HUES48 (cell line): Measurements from ENCODE around the gene UBE2S.
"Not testable (repeated sequence)": the region's sequence is repeated elsewhere in the genome, so short reads cannot be mapped to it uniquely, and the experiment has no call there.

ENCODE experiments used
- H3K27ac ChIP-seq: one replicate; pipeline ENCODE4 v1.7.0; 2013; ENCODE audit warnings: low read depth, low read length, inconsistent platforms
- H3K27me3 ChIP-seq: 2 replicates; pipeline ENCODE4 v1.6.1; 2013; ENCODE audit warnings: mild to moderate bottlenecking, low read length; ENCODE audit not compliant: control insufficient read depth, insufficient read depth
- H3K36me3 ChIP-seq: 2 replicates; pipeline ENCODE4 v1.6.1; 2013; ENCODE audit warnings: low read length; ENCODE audit not compliant: control insufficient read depth, insufficient read depth
- H3K4me1 ChIP-seq: 2 replicates; pipeline ENCODE4 v1.6.1; 2013; ENCODE audit warnings: mild to moderate bottlenecking, low read length; ENCODE audit not compliant: control insufficient read depth, insufficient read depth
- H3K4me3 ChIP-seq: 2 replicates; pipeline ENCODE4 v1.5.1; 2013; ENCODE audit warnings: mild to moderate bottlenecking, low read depth, low read length
- H3K9ac ChIP-seq: 2 replicates; pipeline ENCODE4 v1.6.1; 2013; ENCODE audit warnings: mild to moderate bottlenecking, low read depth, low read length, moderate library complexity
- H3K9me3 ChIP-seq: 2 replicates; pipeline ENCODE4 v1.6.1; 2013; ENCODE audit warnings: low read length; ENCODE audit not compliant: control insufficient read depth, insufficient read depth

The UBE2S gene

DNA sequence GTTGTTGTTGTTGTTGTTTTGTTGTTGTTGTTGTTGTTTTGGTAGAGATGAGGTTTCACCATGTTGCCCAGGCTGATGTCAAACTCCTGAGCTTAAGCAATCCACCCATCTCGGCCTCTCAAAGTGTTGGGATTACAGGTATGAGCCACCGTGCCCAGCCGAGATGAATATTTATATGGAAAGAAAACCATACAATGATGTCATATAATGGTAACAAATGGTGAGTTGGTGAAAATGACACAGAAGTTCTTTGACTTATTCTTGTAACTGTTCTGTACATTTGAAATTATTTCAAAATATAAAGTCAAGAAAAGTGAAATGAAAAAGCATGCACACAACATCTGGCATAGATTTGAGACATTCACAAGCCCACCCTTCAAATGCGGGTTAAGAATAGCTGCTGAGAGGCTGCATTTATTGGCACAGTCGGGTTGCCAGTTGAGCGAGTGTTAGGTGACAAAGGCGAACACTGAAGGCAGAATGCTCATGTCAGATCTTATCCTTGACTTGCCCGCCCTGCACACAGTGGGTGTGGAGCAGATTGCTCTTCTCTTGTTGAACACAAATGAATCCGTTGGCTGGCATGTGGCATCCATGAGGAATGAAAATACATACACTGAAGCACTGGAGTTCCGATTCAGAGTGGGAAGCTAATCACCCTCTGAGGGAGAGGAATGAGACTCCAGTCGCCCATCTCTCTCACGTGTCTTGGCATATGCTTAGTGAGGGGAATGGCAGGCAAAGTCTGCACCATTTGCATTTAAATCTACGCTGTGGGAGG lies 15.8 kb upstream of the UBE2S start:
- Histone ChIP-seq H3K4me1 (no peaks in the 10 kb centered on the region), H3K9me3 (no peaks in the 10 kb centered on the region), H3K27me3 (peaks cover 2% of the 10 kb centered on the region; the same call in 1 of the 2 replicates), H3K27ac (no peak overlapping the region), H3K4me3 (no peak overlapping the region), H3K36me3 (no peaks in the 10 kb centered on the region), H3K9ac (no peak overlapping the region)

DNA sequence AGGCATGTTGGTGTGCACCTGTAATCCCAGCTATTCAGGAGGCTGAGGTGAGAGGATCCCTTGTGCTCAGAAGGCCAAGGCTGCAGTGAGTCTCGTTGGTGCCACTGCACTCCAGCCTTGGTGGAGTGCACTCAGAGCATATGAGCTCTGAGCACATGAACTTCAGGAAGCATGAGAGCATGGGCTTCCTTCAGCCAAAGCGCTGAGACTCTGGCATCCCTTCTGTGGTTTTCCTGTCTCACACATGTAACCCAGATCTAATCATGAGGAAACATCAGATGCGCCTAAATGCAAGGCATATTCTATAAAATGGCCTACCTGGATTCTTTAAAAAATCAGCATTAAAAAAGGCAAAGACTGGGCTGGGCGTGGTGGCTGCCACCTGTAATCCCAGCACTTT lies 13.7 kb upstream of the UBE2S start:
- not testable (repeated sequence) for H3K9me3 ChIP-seq, H3K4me1 ChIP-seq, H3K27me3 ChIP-seq, H3K9ac ChIP-seq, H3K36me3 ChIP-seq, H3K4me3 ChIP-seq, H3K27ac ChIP-seq

DNA sequence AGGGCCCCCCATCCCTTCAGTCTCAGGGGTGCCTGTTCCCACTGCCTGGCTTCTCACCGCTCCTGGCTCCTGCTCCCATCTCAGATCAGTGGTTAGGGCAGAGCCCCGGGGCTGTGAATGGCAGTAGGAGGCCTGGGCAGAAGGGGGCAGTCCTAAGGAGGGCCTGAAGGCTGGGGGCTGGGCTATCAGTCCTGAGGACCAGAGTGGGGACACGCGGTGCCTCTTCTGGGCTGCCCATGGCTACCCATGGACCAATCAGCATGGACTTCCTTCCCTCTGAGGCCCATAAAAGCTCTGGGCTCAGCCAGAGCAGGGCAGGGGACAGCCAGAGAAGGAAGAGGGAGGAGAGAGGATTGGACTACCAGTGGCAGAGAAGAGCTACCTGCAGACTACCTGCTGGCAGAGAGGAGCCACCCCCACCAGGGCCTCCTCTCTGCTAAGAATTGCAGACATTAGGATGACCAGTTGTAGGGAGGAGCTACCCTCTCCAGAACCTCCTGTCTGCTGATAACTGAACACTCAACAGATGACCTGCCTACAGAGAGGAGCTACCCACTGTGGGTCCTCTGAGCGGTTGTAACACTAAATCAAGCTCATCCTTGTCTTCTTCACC lies 12.1 kb upstream of the UBE2S start:
- H3K27me3 ChIP-seq, result 0 out of 2 replicates have a peak, but pooled peaks cover 3% of the 10 kb centered on the region
- H3K4me3 ChIP-seq, result no peak overlapping the region
- no peaks in the 10 kb centered on the region for H3K9me3 ChIP-seq
- no peaks in the 10 kb centered on the region for H3K36me3 ChIP-seq
- no peak overlapping the region for H3K27ac ChIP-seq
- H3K4me1 ChIP-seq, result no peaks in the 10 kb centered on the region
- no peak overlapping the region for H3K9ac ChIP-seq

DNA sequence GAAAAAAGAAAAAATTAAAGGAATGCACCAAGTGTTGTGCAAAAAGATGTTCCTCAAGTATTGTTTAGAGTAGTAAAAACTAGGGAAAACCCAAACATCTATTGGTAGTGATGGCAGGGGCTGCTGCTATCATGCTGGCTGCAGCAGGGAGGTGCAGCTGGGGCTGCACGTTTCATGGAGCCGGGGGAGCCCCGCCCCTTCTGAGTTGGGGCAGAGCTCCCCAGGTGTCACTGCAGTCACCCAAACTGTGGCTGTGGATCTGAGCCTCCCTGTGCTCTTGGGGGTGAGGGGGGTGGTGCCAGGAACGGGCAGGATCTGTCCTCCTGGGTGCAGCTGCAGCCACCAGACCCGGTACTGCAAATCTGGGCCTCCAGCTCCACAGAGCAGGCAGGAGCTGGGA lies 11.5 kb upstream of the UBE2S start:
- no peaks in the 10 kb centered on the region for H3K36me3 ChIP-seq
- H3K27me3 ChIP-seq, result 0 out of 2 replicates have a peak, but pooled peaks cover 3% of the 10 kb centered on the region
- no peaks in the 10 kb centered on the region for H3K4me1 ChIP-seq
- H3K9ac ChIP-seq, result no peak overlapping the region
- no peaks in the 10 kb centered on the region for H3K9me3 ChIP-seq
- no peak overlapping the region for H3K27ac ChIP-seq
- H3K4me3 ChIP-seq, result no peak overlapping the region

DNA sequence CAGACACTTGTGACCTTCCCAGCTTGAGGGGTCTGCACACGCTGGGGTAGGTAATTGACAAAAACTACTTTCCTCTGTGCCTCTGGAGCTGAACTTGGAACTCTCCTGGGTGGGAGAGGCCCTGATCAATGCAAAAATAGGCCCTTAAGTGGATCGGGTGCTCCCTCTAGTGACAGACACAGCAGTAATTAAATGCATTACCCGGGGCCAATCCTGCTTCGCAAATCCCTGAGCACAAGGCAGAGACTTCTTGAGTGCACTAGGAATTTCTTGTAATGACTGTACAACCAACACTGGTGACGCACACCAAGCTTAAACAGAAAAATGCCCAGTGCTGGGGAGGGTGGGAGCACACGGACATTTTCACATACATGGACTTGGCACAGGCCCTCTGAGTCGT lies 10.6 kb upstream of the UBE2S start:
- Histone ChIP-seq H3K9me3 (no peaks in the 10 kb centered on the region), H3K36me3 (no peaks in the 10 kb centered on the region), H3K4me1 (no peaks in the 10 kb centered on the region), H3K4me3 (no peak overlapping the region), H3K27me3 (0 out of 2 replicates have a peak, but pooled peaks cover 3% of the 10 kb centered on the region), H3K9ac (no peak overlapping the region), H3K27ac (no peak overlapping the region)

DNA sequence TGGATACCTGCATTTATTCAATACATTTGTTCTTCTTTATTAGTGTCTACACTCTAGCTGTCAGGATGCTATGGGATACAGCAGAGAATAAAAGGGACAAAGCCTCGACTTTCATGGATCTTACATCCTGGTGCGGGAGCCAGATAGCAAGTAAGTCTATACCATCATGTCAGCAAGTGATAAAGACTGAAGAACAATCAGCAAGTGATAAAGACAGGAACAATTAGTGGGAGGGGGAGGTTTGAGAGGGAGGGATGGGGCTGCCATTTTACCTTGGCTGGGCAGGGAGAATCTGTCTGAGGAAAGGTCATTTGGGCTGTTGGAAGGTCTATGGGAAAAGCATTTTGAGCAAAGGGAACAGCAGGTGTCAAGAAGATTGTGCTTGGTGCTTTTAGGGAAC lies 2.6 kb upstream of the UBE2S start:
- H3K27me3 ChIP-seq, result no peaks in the 10 kb centered on the region
- H3K4me1 ChIP-seq, result peaks cover 12% of the 10 kb centered on the region
- no peak overlapping the region for H3K9ac ChIP-seq
- no peaks in the 10 kb centered on the region for H3K9me3 ChIP-seq
- no peak overlapping the region for H3K27ac ChIP-seq
- no peak overlapping the region for H3K4me3 ChIP-seq
- peaks cover 17% of the 10 kb centered on the region for H3K36me3 ChIP-seq

DNA sequence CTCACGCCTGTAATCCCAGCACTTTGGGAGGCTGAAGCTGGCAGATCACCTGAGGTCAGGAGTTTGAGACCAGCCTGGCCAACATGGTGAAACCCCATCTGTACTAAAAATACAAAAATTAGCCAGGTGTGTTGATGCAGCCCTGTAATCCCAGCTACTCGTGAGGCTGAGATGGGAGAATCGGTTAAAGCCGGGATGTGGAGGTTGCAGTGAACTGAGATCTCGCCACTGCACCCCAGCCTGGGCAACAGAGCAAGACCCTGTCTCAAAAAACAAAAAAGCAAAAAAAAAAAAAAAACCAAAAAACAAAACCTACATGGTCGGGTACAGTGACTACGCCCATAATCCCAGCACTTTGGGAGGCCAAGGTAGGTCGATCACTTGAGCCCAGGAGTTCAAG lies 1.6 kb upstream of the UBE2S start:
- not testable (repeated sequence) for H3K9ac ChIP-seq, H3K27me3 ChIP-seq, H3K27ac ChIP-seq, H3K4me3 ChIP-seq, H3K9me3 ChIP-seq
- peaks cover 12% of the 10 kb centered on the region for H3K4me1 ChIP-seq
- H3K36me3 ChIP-seq, result peaks cover 24% of the 10 kb centered on the region

DNA sequence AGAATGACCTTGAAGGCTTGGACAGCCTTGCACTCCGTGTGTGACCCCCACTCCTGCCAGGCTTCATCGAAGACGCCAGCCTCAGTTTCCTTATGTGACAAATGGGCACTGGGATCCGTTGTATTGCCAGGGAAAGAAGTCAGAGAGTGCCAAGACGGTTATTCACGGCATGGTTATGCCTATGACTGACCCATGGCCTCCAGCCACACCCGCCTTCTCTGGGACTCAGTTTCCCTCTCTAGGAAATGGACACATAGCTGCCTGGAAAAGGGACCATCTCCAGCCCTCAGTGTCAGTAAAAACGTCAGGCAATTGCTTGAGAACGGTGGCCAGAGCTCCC lies 915 bp upstream of the UBE2S start:
- Histone ChIP-seq H3K4me3 (peak overlapping the region; percentile 42), H3K27me3 (no peaks in the 10 kb centered on the region), H3K27ac (peak overlapping the region; percentile 98), H3K36me3 (peaks cover 29% of the 10 kb centered on the region), H3K9me3 (no peaks in the 10 kb centered on the region), H3K4me1 (peaks cover 12% of the 10 kb centered on the region), H3K9ac (peak overlapping the region; percentile 71)

DNA sequence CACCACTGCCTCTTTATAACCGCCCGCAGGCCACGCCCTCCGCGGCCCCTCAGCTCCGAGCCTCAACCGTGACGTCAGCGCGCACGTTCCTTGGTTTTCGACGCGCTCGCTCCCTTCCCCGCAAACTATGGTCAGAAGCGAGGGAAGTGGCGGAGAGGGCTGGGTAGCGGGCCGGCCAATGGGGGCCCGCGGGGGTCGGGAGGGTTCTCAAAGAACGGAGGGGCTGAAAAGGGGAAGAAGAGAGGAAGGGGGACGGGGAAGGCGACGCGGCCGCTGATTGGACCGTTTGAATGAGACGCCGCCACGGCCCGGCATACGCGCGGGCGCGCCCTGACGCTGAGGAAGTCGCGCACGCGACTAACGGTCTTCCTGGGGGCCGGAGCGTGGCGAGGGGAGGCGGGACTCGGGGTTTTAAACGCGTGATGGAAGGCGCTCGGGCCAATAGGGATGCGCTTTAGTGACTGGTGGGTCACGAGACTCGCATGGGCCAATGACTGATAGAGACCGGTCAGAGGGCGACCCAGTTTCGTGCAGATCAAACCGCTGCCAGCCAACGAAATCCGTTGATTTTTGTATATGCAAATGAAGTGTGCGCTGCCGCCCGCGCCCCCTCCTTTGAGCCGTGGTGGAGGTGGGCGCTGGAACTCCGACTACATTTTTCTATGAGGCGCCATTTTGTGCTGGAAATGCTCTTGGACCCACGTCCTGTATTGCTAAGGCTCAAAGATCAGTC lies 378 bp upstream of the UBE2S start:
- peak overlapping the region; percentile 98 for H3K27ac ChIP-seq
- peaks cover 35% of the 10 kb centered on the region for H3K36me3 ChIP-seq
- H3K27me3 ChIP-seq, result no peaks in the 10 kb centered on the region

DNA sequence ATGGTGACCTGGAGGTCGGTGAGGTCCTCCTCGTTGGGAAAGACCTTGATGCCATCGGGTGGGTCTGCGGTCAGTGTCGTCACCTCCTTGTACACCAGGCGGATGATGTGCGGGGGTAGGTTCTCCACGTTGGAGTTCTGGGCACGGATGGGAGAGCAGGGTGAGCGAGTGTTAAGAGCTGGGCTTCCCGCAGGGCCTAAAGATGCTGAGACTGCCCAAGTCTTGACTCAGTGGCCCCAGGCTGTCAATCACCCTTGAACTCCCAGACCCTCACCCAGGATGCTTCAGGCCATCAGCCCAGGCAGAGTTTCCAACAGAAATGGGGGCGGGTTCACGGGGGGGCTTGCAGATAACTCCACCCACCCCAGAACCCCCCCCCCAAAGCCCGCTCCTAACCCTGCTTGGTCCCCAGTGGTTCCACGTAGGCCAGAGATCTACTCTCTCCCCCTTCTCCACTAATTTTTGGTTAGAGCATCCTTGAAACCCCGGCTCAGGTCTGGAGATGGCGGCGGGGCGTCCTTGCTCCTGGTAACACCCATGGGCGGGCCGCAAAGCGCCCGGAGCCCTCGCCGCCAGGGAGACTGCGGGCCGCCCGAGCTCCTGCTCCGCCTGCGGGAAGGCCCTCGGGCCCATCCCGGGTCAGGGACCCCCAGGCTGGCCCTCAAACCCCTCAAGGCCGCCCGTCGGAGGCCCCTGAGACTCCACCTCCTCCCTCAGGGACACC lies 600 bp downstream of the UBE2S start:
- Histone ChIP-seq H3K27me3 (no peaks in the 10 kb centered on the region), H3K4me1 (peaks cover 12% of the 10 kb centered on the region), H3K9me3 (no peaks in the 10 kb centered on the region), H3K9ac (peak overlapping the region; percentile 84), H3K4me3 (peak overlapping the region; percentile 89), H3K27ac (peak overlapping the region; percentile 98), H3K36me3 (peaks cover 44% of the 10 kb centered on the region)

More for the DNA sequence above, 378 bp upstream of the UBE2S start:
- H3K9me3 ChIP-seq, result no peaks in the 10 kb centered on the region
- H3K9ac ChIP-seq, result peak overlapping the region; percentile 84
- H3K4me3 ChIP-seq, result peak overlapping the region; percentile 89
- peaks cover 12% of the 10 kb centered on the region for H3K4me1 ChIP-seq
